NCI-H69 (cell line): ENCODE measurements around the gene SETD1B.

Experiments
- DNase-seq: peaks from one replicate; lab custom pipeline; 2025; lab: John Stamatoyannopoulos, UW

Gene SETD1B

GRCh38 chr12:121807642-121808347 lies 4.0 kb downstream of the SETD1B start:
- no peak for DNase-seq

- DNase-seq = no peak
Measured at GRCh38 chr12:121808623-121809022, 4.8 kb downstream of the SETD1B start.

GRCh38 chr12:121809712-121810116 lies 5.9 kb downstream of the SETD1B start:
- DNase-seq = no peak

- DNase-seq = no peak
Measured at GRCh38 chr12:121810234-121810817, 6.5 kb downstream of the SETD1B start.

- DNase-seq = no peak
Measured at GRCh38 chr12:121810833-121811433, 7.1 kb downstream of the SETD1B start.

- peak; percentile 85 for DNase-seq
Measured at GRCh38 chr12:121811434-121812319, 7.9 kb downstream of the SETD1B start.

GRCh38 chr12:121812320-121812871 lies 8.6 kb downstream of the SETD1B start:
- peak; percentile 82 for DNase-seq

- DNase-seq = no peak
Measured at GRCh38 chr12:121812921-121813896, 9.4 kb downstream of the SETD1B start.

- no peak for DNase-seq
Measured at GRCh38 chr12:121813951-121814350, 10.1 kb downstream of the SETD1B start.

- DNase-seq = no peak
Measured at GRCh38 chr12:121814429-121815119, 10.8 kb downstream of the SETD1B start.

- DNase-seq = no peak
Measured at GRCh38 chr12:121815263-121815662, 11.5 kb downstream of the SETD1B start.

- no peak for DNase-seq
Measured at GRCh38 chr12:121816925-121817647, 13.3 kb downstream of the SETD1B start.

GRCh38 chr12:121817648-121818043 lies 13.8 kb downstream of the SETD1B start:
- no peak for DNase-seq

GRCh38 chr12:121819212-121819949 lies 15.6 kb downstream of the SETD1B start:
- DNase-seq = no peak

- no peak for DNase-seq
Measured at GRCh38 chr12:121820056-121820455, 16.2 kb downstream of the SETD1B start.

GRCh38 chr12:121822393-121823100 lies 18.7 kb downstream of the SETD1B start:
- no peak for DNase-seq

- no peak for DNase-seq
Measured at GRCh38 chr12:121823101-121823726, 19.4 kb downstream of the SETD1B start.

- DNase-seq = no peak
Measured at GRCh38 chr12:121823727-121824115, 19.9 kb downstream of the SETD1B start.
